ENCODE results near the gene NUDT3. TPM values are rescaled to one million over a fixed set of nuclear protein-coding genes. Genes with fewer than 3 reads are reported as not detected.

Gene NUDT3
- total RNA-seq, 2 donors from 2014 or later, result 28.9 to 30.8 TPM

- Histone ChIP-seq H3K27ac (peak overlapping the region; percentile 87 to 91), H3K27me3 (replicated peaks; ENCODE audit: insufficient read depth) (no peaks in the 10 kb centered on the region), H3K9me3 (no peaks in the 10 kb centered on the region), H3K4me3 (no peak overlapping the region), H3K36me3 (no peaks in the 10 kb centered on the region), H3K4me1 (replicated peaks) (no peaks in the 10 kb centered on the region)
- no peak for TF ChIP-seq CTCF (IDR thresholded peaks at IDR 0.05)
- TF ChIP-seq POLR2AphosphoS5 (IDR thresholded peaks at IDR 0.05), result no peak
- no peak for TF ChIP-seq POLR2A (IDR thresholded peaks at IDR 0.05)
- DNase-seq (ENCODE audit: low spot score), result no peak
- 63% methylated on average over 53 of the region's 53 CpGs for WGBS
- intact Hi-C loops (cut with DNase I), result no loop called here
These were observed 157.7 kb downstream of the NUDT3 start for GRCh38 chr6:34234667-34235306.

- no peak for DNase-seq (ENCODE audit: low spot score)
- Histone ChIP-seq H3K4me1 (replicated peaks) (no peaks in the 10 kb centered on the region), H3K9me3 (no peaks in the 10 kb centered on the region), H3K27ac (no peak overlapping the region), H3K4me3 (no peak overlapping the region), H3K36me3 (no peaks in the 10 kb centered on the region), H3K27me3 (replicated peaks; ENCODE audit: insufficient read depth) (no peaks in the 10 kb centered on the region)
- no peak for TF ChIP-seq CTCF (IDR thresholded peaks at IDR 0.05)
- no peak for TF ChIP-seq POLR2AphosphoS5 (IDR thresholded peaks at IDR 0.05)
- no peak for TF ChIP-seq POLR2A (IDR thresholded peaks at IDR 0.05)
- 96% methylated on average over 7 of the region's 7 CpGs for WGBS
- intact Hi-C loops (cut with DNase I), result no loop called here
These were observed 158.6 kb downstream of the NUDT3 start for GRCh38 chr6:34233867-34234266.

- no peak for DNase-seq (ENCODE audit: low spot score)
- Histone ChIP-seq H3K27ac (no peak overlapping the region), H3K36me3 (no peaks in the 10 kb centered on the region), H3K4me3 (no peak overlapping the region), H3K4me1 (replicated peaks) (no peaks in the 10 kb centered on the region), H3K9me3 (no peaks in the 10 kb centered on the region), H3K27me3 (replicated peaks; ENCODE audit: insufficient read depth) (no peaks in the 10 kb centered on the region)
- TF ChIP-seq POLR2A (IDR thresholded peaks at IDR 0.05), result no peak
- no peak for TF ChIP-seq CTCF (IDR thresholded peaks at IDR 0.05)
- TF ChIP-seq POLR2AphosphoS5 (IDR thresholded peaks at IDR 0.05), result no peak
- WGBS, result 92% methylated on average over 5 of the region's 5 CpGs
- intact Hi-C loops (cut with DNase I), result no loop called here
These were observed 159.6 kb downstream of the NUDT3 start for GRCh38 chr6:34232901-34233300.

- no peak for DNase-seq (ENCODE audit: low spot score)
- Histone ChIP-seq H3K4me3 (no peak overlapping the region), H3K4me1 (replicated peaks) (no peaks in the 10 kb centered on the region), H3K27me3 (replicated peaks; ENCODE audit: insufficient read depth) (no peaks in the 10 kb centered on the region), H3K36me3 (no peaks in the 10 kb centered on the region), H3K27ac (no peak overlapping the region), H3K9me3 (no peaks in the 10 kb centered on the region)
- 95% methylated on average over 17 of the region's 17 CpGs for WGBS
- no peak for TF ChIP-seq CTCF (IDR thresholded peaks at IDR 0.05)
- intact Hi-C loops (cut with DNase I), result no loop called here
These were observed 160.7 kb downstream of the NUDT3 start for GRCh38 chr6:34231566-34232336.
